HTERT RPE-1 (cell line): ENCODE data around the gene LYPLAL1.
"Not testable (repeated sequence)": the region's sequence is repeated elsewhere in the genome, so short reads cannot be mapped to it uniquely, and the experiment has no call there.

Experiments
- in situ Hi-C: fragments of 300-500 bp; cut with MboI; formaldehyde crosslinking; loops from 4 replicates; pipeline ENCODE4 v1.14.3; 2020; ENCODE audit warnings: low sequenced_read_pairs

The LYPLAL1 gene

GRCh38 chr1:219161371-219161770 is 12.3 kb upstream of the LYPLAL1 start:
- in situ Hi-C loops, result no loop called here

- in situ Hi-C loops, result no loop called here
Measured at GRCh38 chr1:219163401-219163954, 10.2 kb upstream of the LYPLAL1 start.

GRCh38 chr1:219171192-219171935 is 2.3 kb upstream of the LYPLAL1 start:
- in situ Hi-C loops, result no loop called here

- in situ Hi-C loops, result no loop called here
Measured at GRCh38 chr1:219172821-219173220, 857 bp upstream of the LYPLAL1 start.

GRCh38 chr1:219173434-219173757 is 282 bp upstream of the LYPLAL1 start:
- in situ Hi-C loops, result no loop called here

- in situ Hi-C loops, result no loop called here
Measured at GRCh38 chr1:219174460-219175211, 958 bp downstream of the LYPLAL1 start.

- in situ Hi-C loops, result no loop called here
Measured at GRCh38 chr1:219175212-219175564, 1.5 kb downstream of the LYPLAL1 start.

GRCh38 chr1:219176168-219176567 is 2.5 kb downstream of the LYPLAL1 start:
- in situ Hi-C loops, result no loop called here

- in situ Hi-C loops, result no loop called here
Measured at GRCh38 chr1:219177363-219177762, 3.7 kb downstream of the LYPLAL1 start.

- in situ Hi-C loops, result no loop called here
Measured at GRCh38 chr1:219177940-219178339, 4.3 kb downstream of the LYPLAL1 start.

GRCh38 chr1:219179293-219179692 is 5.6 kb downstream of the LYPLAL1 start:
- in situ Hi-C loops, result no loop called here

GRCh38 chr1:219184337-219184736 is 10.7 kb downstream of the LYPLAL1 start:
- in situ Hi-C loops, result no loop called here

- in situ Hi-C loops, result no loop called here
Measured at GRCh38 chr1:219185486-219186117, 11.9 kb downstream of the LYPLAL1 start.

GRCh38 chr1:219188331-219188803 is 14.7 kb downstream of the LYPLAL1 start:
- in situ Hi-C loops, result no loop called here

GRCh38 chr1:219189021-219189824 is 15.5 kb downstream of the LYPLAL1 start:
- in situ Hi-C loops, result no loop called here

GRCh38 chr1:219189952-219190351 is 16.3 kb downstream of the LYPLAL1 start:
- in situ Hi-C loops, result no loop called here

GRCh38 chr1:219190605-219191004 is 16.9 kb downstream of the LYPLAL1 start:
- in situ Hi-C loops, result no loop called here

GRCh38 chr1:219195833-219196232 is 22.2 kb downstream of the LYPLAL1 start:
- in situ Hi-C loops, result not testable (repeated sequence)

- in situ Hi-C loops, result no loop called here
Measured at GRCh38 chr1:219201656-219202055, 28.0 kb downstream of the LYPLAL1 start.

GRCh38 chr1:219202567-219202966 is 28.9 kb downstream of the LYPLAL1 start:
- in situ Hi-C loops, result no loop called here

GRCh38 chr1:219206350-219206749 is 32.7 kb downstream of the LYPLAL1 start:
- in situ Hi-C loops, result no loop called here
